Raji (cell line): ENCODE data around the gene CD46.
A peak's percentile ranks its signal among the peaks of the same experiment; 100 is the strongest.

Experiments
- POLR2A ChIP-seq: IDR thresholded peaks from 2 replicates; pipeline ENCODE4 v1.6.1; 2011; ENCODE audit warnings: low read depth, low read length, control low read depth; ENCODE audit not compliant: insufficient read depth

The CD46 gene

GRCh38 chr1:207751790-207752455 is at the start of gene CD46:
Gene CD46, plus strand, starts transcription at chr1:207752054. Its CDS starts 159 bp downstream, at chr1:207752213.
- peak; percentile 92 for TF ChIP-seq POLR2A

- no peak for TF ChIP-seq POLR2A
Measured at GRCh38 chr1:207702317-207702716, 49.5 kb upstream of the CD46 start.

- no peak for TF ChIP-seq POLR2A
Measured at GRCh38 chr1:207703712-207704111, 48.1 kb upstream of the CD46 start.

- TF ChIP-seq POLR2A: no peak
Measured at GRCh38 chr1:207711285-207711684, 40.6 kb upstream of the CD46 start.

- TF ChIP-seq POLR2A: no peak
Measured at GRCh38 chr1:207713529-207713928, 38.3 kb upstream of the CD46 start.

GRCh38 chr1:207719234-207719633 is 32.6 kb upstream of the CD46 start:
- TF ChIP-seq POLR2A: no peak

GRCh38 chr1:207740207-207740606 is 11.6 kb upstream of the CD46 start:
- TF ChIP-seq POLR2A: no peak

- no peak for TF ChIP-seq POLR2A
Measured at GRCh38 chr1:207742850-207743555, 8.9 kb upstream of the CD46 start.

GRCh38 chr1:207744000-207744534 is 7.8 kb upstream of the CD46 start:
- TF ChIP-seq POLR2A: no peak

- TF ChIP-seq POLR2A: no peak
Measured at GRCh38 chr1:207745285-207745684, 6.6 kb upstream of the CD46 start.

- no peak for TF ChIP-seq POLR2A
Measured at GRCh38 chr1:207745839-207746767, 5.8 kb upstream of the CD46 start.

- TF ChIP-seq POLR2A: no peak
Measured at GRCh38 chr1:207747627-207748492, 4.0 kb upstream of the CD46 start.

- no peak for TF ChIP-seq POLR2A
Measured at GRCh38 chr1:207748737-207749528, 2.9 kb upstream of the CD46 start.
